Neutrophil (primary cell): ENCODE measurements around the gene SUGCT.

Experiments used
- H3K27ac ChIP-seq: fragments of 200-600 bp; sonication (generic); 2 replicates; pipeline ENCODE4 v1.5.1; 2016; ENCODE audit warnings: mild to moderate bottlenecking, moderate library complexity
- H3K27me3 ChIP-seq: fragments of 200-600 bp; sonication (generic); 2 replicates; pipeline ENCODE4 v1.6.0; 2016; ENCODE audit warnings: mild to moderate bottlenecking
- H3K36me3 ChIP-seq: fragments of 200-600 bp; sonication (generic); 2 replicates; pipeline ENCODE4 v1.5.1; 2017
- H3K4me1 ChIP-seq, 2 experiments: fragments of 200-600 bp in 1 of 2; sonication (generic) in 1 of 2; 1 replicate in 1 of 2; 2 replicates in 1 of 2; pipeline versions ENCODE4 v1.5.1 to v1.6.1; 2013 to 2016; ENCODE audit warnings: low read depth in 1 of 2, low read length in 1 of 2, mild to moderate bottlenecking in 1 of 2, moderate library complexity in 1 of 2; ENCODE audit not compliant: control insufficient read depth in 1 of 2, insufficient read depth in 1 of 2
- H3K4me3 ChIP-seq, 2 experiments: fragments of 200-600 bp in 1 of 2; sonication (generic) in 1 of 2; 1 replicate in 1 of 2; 2 replicates in 1 of 2; pipeline ENCODE4 v1.5.1; 2013 to 2016; ENCODE audit warnings: low read depth in 1 of 2, low read length in 1 of 2, mild to moderate bottlenecking in 1 of 2, moderate library complexity in 1 of 2
- H3K9me3 ChIP-seq: fragments of 200-600 bp; sonication (generic); 2 replicates; pipeline ENCODE4 v1.5.1; 2016
- CTCF ChIP-seq: fragments of 200-600 bp; sonication (generic); IDR thresholded peaks from 2 replicates; pipeline ENCODE4 v1.5.1; 2016; ENCODE audit warnings: antibody characterized with exemption

SUGCT gene

GRCh38 chr7:40382145-40382544 is 247.3 kb downstream of the SUGCT start:
- no peaks in the 10 kb centered on the region for H3K9me3 ChIP-seq
- H3K36me3 ChIP-seq: no peaks in the 10 kb centered on the region
- no peaks in the 10 kb centered on the region for H3K4me1 ChIP-seq
- H3K27ac ChIP-seq: no peak overlapping the region
- no peak for TF ChIP-seq CTCF
- H3K4me3 ChIP-seq: no peak overlapping the region
- no peaks in the 10 kb centered on the region for H3K27me3 ChIP-seq

GRCh38 chr7:40393660-40394059 is 258.9 kb downstream of the SUGCT start:
- H3K27me3 ChIP-seq: no peaks in the 10 kb centered on the region
- TF ChIP-seq CTCF: no peak
- no peaks in the 10 kb centered on the region for H3K4me1 ChIP-seq
- no peaks in the 10 kb centered on the region for H3K36me3 ChIP-seq
- no peak overlapping the region for H3K27ac ChIP-seq
- H3K9me3 ChIP-seq: no peaks in the 10 kb centered on the region
- H3K4me3 ChIP-seq: no peak overlapping the region

GRCh38 chr7:40394400-40394799 is 259.6 kb downstream of the SUGCT start:
- no peaks in the 10 kb centered on the region for H3K4me1 ChIP-seq
- no peak overlapping the region for H3K27ac ChIP-seq
- no peaks in the 10 kb centered on the region for H3K36me3 ChIP-seq
- no peak for TF ChIP-seq CTCF
- H3K9me3 ChIP-seq: no peaks in the 10 kb centered on the region
- H3K4me3 ChIP-seq: no peak overlapping the region
- no peaks in the 10 kb centered on the region for H3K27me3 ChIP-seq

- H3K27ac ChIP-seq: no peak overlapping the region
- no peak for TF ChIP-seq CTCF
Measured at GRCh38 chr7:40400525-40400924, 265.7 kb downstream of the SUGCT start.

GRCh38 chr7:40401406-40401805 is 266.6 kb downstream of the SUGCT start:
- no peak for TF ChIP-seq CTCF
- Histone ChIP-seq H3K4me1 (no peaks in the 10 kb centered on the region), H3K27me3 (no peaks in the 10 kb centered on the region)

More at GRCh38 chr7:40400525-40400924, 265.7 kb downstream of the SUGCT start:
- no peak overlapping the region for H3K4me3 ChIP-seq
- H3K27me3 ChIP-seq: no peaks in the 10 kb centered on the region
- no peaks in the 10 kb centered on the region for H3K36me3 ChIP-seq
- no peaks in the 10 kb centered on the region for H3K9me3 ChIP-seq
- no peaks in the 10 kb centered on the region for H3K4me1 ChIP-seq

GRCh38 chr7:40402661-40403060 is 267.9 kb downstream of the SUGCT start:
- Histone ChIP-seq H3K36me3 (no peaks in the 10 kb centered on the region), H3K27ac (no peak overlapping the region), H3K4me1 (no peaks in the 10 kb centered on the region), H3K4me3 (no peak overlapping the region), H3K27me3 (no peaks in the 10 kb centered on the region), H3K9me3 (no peaks in the 10 kb centered on the region)
- no peak for TF ChIP-seq CTCF

More at GRCh38 chr7:40401406-40401805, 266.6 kb downstream of the SUGCT start:
- Histone ChIP-seq H3K4me3 (no peak overlapping the region), H3K36me3 (no peaks in the 10 kb centered on the region), H3K9me3 (no peaks in the 10 kb centered on the region), H3K27ac (no peak overlapping the region)
